CD1c-positive myeloid dendritic cell (primary cell): ENCODE results near the gene DNER.
"Not testable (repeated sequence)": the region's sequence is repeated elsewhere in the genome, so short reads cannot be mapped to it uniquely, and the experiment has no call there.

ENCODE experiments used
- DNase-seq: peaks from one replicate; pipeline ENCODE4 v3.0.0-alpha.2; 2016; ENCODE audit errors: extremely low spot score

The DNER gene, protein sequence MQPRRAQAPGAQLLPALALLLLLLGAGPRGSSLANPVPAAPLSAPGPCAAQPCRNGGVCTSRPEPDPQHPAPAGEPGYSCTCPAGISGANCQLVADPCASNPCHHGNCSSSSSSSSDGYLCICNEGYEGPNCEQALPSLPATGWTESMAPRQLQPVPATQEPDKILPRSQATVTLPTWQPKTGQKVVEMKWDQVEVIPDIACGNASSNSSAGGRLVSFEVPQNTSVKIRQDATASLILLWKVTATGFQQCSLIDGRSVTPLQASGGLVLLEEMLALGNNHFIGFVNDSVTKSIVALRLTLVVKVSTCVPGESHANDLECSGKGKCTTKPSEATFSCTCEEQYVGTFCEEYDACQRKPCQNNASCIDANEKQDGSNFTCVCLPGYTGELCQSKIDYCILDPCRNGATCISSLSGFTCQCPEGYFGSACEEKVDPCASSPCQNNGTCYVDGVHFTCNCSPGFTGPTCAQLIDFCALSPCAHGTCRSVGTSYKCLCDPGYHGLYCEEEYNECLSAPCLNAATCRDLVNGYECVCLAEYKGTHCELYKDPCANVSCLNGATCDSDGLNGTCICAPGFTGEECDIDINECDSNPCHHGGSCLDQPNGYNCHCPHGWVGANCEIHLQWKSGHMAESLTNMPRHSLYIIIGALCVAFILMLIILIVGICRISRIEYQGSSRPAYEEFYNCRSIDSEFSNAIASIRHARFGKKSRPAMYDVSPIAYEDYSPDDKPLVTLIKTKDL

GRCh38 chr2:229714080-229714735, at the start of gene DNER:
Gene DNER (minus strand): TSS chr2:229714555. CDS start chr2:229714423, 132 bp downstream.
- peak; percentile 5 for DNase-seq

DNA sequence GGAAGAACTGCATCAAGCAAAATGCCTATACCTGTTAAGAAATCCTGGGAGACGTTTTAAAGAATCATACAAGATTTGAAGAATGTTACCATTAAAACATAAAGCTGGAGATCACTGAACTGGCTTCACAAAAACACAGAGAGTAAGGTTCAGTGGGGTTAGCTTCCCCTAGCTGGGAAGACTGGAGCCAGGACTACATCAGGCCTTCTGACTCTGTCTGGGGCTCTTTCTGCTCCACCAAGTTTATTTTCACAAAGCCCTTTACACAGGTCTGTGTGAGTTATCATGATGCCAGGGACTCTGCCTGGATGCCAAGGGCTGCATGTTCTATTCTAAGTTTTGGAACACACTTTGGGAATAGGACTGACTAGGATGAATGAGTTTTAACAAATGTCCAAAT, 47.3 kb upstream of the DNER start:
- DNase-seq, result no peak

DNA sequence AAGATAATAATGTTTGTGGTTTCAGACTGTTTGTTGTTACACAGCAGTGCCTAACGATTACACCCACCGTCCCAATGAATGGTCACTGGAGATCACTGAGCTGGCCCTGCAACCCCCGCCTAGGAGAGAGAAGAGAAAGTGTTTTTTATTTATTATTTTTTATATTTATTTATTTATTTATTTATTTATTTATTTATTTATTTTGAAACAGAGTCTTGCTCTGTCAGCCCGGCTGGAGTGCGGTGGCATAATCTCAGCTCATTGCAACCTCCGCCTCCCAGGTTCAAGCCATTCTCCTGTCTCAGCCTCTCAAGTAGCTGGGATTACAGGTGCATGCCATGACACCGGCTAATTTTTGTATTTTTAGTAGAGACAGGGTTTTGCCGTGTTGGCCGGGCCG, 43.1 kb upstream of the DNER start:
- DNase-seq, result not testable (repeated sequence)

DNA sequence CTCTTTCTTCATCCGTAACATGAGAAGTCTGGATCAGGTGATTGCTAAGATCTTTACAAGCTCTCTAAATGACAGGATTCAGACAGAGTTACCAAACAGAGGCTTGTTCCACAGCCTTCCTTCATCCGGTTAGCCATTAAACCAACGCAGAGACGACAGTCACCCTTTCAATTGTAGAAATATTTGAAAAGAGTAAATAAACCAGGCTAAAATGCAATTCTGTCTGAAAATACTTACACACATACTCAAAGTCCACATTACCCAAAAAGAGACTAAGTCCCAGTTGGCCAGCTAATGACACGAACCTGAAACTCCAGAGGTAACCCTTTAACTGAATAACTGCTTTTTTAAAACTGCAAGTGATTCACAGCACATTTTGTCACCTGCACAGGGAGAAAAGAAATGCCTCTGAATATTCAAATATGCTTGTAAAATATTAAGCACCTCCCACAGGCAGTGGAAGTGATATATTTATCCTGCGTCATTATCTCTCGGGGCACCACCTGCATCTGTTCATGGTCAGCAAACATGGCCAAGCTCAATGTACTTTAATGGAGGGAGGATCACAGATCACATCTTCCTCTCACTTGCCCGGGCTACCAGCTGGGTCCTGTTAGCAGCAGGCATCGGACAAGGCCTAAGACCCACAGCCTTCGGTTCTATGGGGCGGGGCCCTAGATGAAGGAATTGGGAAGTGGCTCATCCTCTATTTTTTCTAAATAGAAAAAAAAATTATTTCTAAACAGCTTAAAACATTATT, 38.8 kb upstream of the DNER start:
- no peak for DNase-seq

DNA sequence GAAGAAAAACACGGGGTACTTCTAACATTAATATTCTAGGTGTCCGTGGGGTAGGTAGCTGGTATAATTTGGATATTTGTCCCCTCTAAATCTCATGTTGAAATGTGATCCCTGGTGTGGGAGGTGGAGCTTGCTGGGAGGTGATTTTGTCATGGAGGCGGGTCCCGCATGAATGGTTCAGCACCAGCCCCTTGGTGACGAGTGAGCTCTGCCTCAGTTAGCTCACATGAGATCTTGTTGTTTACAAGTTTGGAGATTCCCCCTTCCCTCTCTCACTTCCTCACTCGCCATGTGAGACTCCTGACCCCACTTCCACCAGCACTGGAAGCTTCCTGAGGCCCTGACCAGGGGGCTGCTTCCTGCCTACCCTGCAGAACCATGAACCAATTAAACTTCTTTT, 35.4 kb upstream of the DNER start:
- DNase-seq, result peak; percentile 10

DNA sequence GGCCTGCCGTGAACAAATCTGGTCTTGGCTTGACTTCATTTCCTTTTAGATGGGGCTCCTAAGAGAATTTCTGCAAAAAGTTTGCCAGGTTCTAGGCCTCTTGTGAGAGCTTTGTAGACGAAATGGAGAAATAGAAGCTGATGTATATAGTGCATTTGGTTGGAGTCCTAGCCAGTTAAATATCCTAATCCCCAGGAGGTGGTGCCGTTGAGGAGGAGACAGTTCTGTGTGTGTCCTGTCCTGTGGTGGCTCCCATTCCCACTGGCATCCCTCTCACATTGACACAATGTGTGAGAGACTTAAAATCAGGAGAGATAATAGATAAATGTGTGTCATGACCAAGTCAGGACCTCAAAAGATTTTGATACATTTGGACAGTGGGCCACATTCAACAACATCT, 34.6 kb upstream of the DNER start:
- DNase-seq, result no peak

DNA sequence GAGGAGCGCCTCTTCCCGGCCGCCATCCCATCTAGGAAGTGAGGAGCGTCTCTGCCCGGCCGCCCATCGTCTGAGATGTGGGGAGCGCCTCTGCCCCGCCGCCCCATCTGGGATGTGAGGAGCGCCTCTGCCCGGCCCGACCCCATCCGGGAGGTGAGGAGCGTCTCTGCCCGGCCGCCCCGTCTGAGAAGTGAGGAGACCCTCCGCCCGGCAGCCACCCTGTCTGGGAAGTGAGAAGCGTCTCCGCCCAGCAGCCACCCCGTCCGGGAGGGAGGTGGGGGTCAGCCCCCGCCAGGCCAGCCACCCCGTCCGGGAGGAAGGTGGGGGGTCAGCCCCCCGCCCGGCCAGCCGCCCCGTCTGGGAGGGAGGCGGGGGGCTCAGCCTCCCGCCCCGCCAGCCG, 28.3 kb upstream of the DNER start:
- not testable (repeated sequence) for DNase-seq

DNA sequence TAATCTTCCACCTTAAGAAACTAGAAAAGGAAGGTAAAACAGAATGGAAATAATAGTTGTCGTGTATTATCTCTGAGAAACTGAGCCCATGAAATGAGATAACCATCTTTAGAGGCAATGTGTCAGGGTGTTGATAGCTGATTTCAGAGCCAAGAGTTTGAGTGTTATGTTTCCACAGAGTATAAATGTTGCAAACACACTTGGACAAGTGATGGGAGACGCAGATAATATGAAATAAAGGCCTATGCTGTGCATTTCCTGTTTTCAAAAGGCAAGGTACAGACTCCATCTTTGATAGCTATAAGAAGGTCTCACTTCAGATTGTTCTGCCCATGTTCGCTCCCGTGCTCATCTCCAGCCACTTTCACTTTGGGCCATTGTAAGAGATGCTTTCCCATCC, 25.9 kb upstream of the DNER start:
- DNase-seq, result no peak

DNA sequence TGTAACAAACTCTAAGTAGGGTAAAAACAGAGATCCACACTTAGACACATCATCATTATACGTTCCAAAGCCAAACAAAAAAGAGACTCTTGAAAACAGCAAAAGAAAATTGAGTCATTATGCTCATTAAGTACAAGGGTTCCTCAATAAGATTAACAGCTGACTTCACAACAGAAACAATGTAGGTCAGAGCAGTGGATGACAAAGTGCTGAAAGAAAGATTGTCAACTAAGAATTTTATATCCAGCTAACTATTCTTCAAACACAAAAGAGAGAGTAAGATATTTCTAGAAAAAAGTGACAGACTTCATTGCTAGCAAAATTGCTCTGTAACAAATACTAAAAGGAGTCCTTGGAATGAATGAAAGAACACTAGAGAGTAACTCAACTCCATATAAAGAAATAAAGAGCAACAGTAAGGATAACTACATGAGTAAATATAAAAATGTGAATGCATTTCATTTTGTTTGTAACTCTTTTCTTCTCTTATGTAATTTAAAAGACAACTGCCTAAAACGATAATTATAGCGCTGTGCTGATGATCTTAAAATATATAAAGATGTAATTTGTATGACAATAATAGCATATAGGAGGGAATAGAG, 23.8 kb upstream of the DNER start:
- DNase-seq, result no peak

DNA sequence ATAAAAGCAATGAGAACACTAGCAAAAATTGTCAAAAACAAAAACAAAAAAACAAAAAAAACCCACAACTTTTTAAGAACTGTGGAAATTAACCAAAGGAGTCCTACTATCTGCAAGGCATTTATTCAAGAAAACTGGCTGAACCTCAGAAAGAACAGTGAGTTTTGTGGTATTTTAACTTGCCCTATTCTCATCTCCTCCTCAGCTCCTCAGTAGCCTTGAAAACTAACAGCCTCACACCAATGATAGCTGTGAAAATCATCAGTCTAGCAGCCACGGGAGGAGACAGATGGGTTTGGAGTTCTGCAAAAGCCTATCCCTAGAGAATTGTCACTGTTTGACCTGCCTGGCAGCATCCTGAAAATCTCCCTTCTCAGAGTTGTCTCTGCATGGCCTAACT, 20.1 kb upstream of the DNER start:
- no peak for DNase-seq

GRCh38 chr2:229733611-229734245, 19.4 kb upstream of the DNER start:
- DNase-seq, result no peak

DNA sequence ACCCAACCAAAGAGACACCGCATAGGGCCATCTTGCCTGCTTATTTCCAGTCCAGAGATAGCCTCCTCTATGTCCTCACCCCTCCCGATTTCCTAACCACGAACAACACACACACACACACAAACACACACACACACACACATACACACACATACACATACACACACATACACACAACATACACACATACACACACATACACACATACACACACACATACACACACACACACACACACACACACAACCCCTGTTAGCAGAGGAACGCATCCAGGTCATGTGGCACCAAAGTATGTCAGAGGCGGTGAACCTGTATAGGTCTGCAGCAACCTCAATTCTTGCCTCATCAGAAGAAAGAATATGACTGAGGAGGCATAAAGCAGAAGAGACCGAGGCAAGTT, 18.5 kb upstream of the DNER start:
- no peak for DNase-seq

DNA sequence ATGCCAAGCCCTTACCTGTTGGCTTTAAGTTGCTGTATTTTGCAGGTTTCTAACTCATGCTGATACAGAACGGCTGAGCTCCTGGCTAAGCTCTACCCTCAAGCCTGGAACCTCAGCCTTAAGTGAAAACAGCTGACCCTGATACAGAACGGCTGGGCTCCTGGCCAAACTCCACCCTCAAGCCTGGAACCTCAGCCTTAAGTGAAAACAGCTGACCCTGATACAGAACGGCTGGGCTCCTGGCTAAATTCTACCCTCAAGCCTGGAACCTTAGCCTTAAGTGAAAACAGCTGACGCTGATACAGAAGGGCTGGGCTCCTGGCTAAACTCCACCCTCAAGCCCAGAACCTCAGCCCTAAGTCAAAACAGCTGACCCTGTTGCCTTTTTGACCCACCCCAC, 17.6 kb upstream of the DNER start:
- no peak for DNase-seq

- no peak for DNase-seq
Observed at GRCh38 chr2:229731363-229731762, 17.0 kb upstream of the DNER start.

- no peak for DNase-seq
Observed at GRCh38 chr2:229728370-229728769, 14.0 kb upstream of the DNER start.

- DNase-seq, result no peak
Observed at GRCh38 chr2:229726643-229727042, 12.3 kb upstream of the DNER start.

- DNase-seq, result no peak
Observed at GRCh38 chr2:229725716-229726574, 11.6 kb upstream of the DNER start.

DNA sequence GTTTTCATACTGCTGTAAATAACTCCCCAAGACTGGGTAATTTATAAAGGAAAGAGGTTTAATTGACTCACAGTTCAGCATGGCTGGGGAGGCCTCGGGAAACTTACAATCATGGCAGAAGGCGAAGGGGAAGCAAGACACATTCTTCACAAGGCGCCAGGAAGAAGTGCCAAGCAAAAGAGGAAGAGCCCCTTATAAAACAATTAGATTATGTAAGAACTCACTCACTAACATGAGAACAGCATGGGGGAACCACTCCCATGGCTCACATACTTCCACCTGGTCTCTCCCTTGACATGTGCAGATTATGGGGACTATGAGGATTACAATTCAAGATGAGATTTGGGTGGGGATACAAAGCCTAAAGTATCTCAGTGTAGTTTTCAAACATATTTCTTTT, 8.8 kb upstream of the DNER start:
- DNase-seq, result not testable (repeated sequence)

- no peak for DNase-seq
Observed at GRCh38 chr2:229719926-229720647, 5.7 kb upstream of the DNER start.
